Coronary artery (tissue), 2 donors: ENCODE data around the gene FAM174B.

Source experiments
- DNase-seq: peaks from one replicate; pipeline ENCODE4 v3.0.0-alpha.2; 2017; ENCODE audit warnings: low spot score
- H3K27ac ChIP-seq, 2 donors: fragments of 200-600 bp; sonication (generic); one replicate each; pipeline ENCODE4 v1.5.1; 2016 to 2019
- H3K4me3 ChIP-seq: fragments of 200-600 bp; sonication (generic); 2 replicates; pipeline ENCODE4 v1.5.1; 2016; ENCODE audit warnings: mild to moderate bottlenecking, moderate library complexity
- CTCF ChIP-seq: fragments of 200-600 bp; sonication (generic); IDR thresholded peaks from one replicate; pipeline ENCODE4 v1.5.1; 2019; ENCODE audit warnings: antibody characterized with exemption

Gene FAM174B

GRCh38 chr15:92656089-92656488 lies 514 bp upstream of the FAM174B start:
- no peak for TF ChIP-seq CTCF
- DNase-seq: no peak
- Histone ChIP-seq H3K27ac (no peak overlapping the region), H3K4me3 (peak overlapping the region; percentile 82)

- H3K27ac ChIP-seq: no peak overlapping the region
- no peak for DNase-seq
These were observed 913 bp downstream of the FAM174B start for GRCh38 chr15:92654662-92655061.

GRCh38 chr15:92653836-92654539 lies 1.6 kb downstream of the FAM174B start:
- TF ChIP-seq CTCF: no peak
- peak; percentile 65 for DNase-seq
- no peak overlapping the region for H3K4me3 ChIP-seq
- H3K27ac ChIP-seq: no peak overlapping the region

More at GRCh38 chr15:92654662-92655061, 913 bp downstream of the FAM174B start:
- H3K4me3 ChIP-seq: peak overlapping the region; percentile 82
- TF ChIP-seq CTCF: no peak

- DNase-seq: peak; percentile 33
- Histone ChIP-seq H3K4me3 (no peak overlapping the region), H3K27ac (no peak overlapping the region)
- TF ChIP-seq CTCF: no peak
These were observed 2.2 kb downstream of the FAM174B start for GRCh38 chr15:92653366-92653765.

- no peak overlapping the region for H3K27ac ChIP-seq
- no peak for DNase-seq
- no peak for TF ChIP-seq CTCF
- H3K4me3 ChIP-seq: no peak overlapping the region
These were observed 3.0 kb downstream of the FAM174B start for GRCh38 chr15:92652576-92652966.

- no peak overlapping the region for H3K4me3 ChIP-seq
- H3K27ac ChIP-seq: no peak overlapping the region
- no peak for TF ChIP-seq CTCF
- DNase-seq: peak; percentile 26
These were observed 3.5 kb downstream of the FAM174B start for GRCh38 chr15:92651877-92652575.

GRCh38 chr15:92650966-92651365 lies 4.6 kb downstream of the FAM174B start:
- H3K27ac ChIP-seq: no peak overlapping the region
- no peak overlapping the region for H3K4me3 ChIP-seq
- TF ChIP-seq CTCF: no peak
- peak; percentile 9 for DNase-seq
